ENCODE measurements around the gene RPL37A.

GRCh38 chr2:216503697-216504375 is 5.2 kb downstream of the RPL37A start:
- TF ChIP-seq PPARA (CRISPR knock-in tag; IDR thresholded peaks at IDR 0.05; ENCODE audit: borderline replicate concordance) (no peak), ZNF8 (CRISPR knock-in tag; IDR thresholded peaks at IDR 0.05) (no peak), ESRRG (CRISPR knock-in tag; IDR thresholded peaks at IDR 0.05) (no peak), TCF4 (CRISPR knock-in tag; IDR thresholded peaks at IDR 0.05; ENCODE audit: borderline replicate concordance) (no peak), GLIS3 (CRISPR knock-in tag; IDR thresholded peaks at IDR 0.05) (no peak), ISL1 (CRISPR knock-in tag; IDR thresholded peaks at IDR 0.05) (no peak), ZNF565 (CRISPR knock-in tag; conservative IDR thresholded peaks at IDR 0.05; ENCODE audit: low read depth) (no peak)
